ENCODE measurements around the gene KCTD17. TPM values are rescaled to one million over a fixed set of nuclear protein-coding genes. Genes with fewer than 3 reads are reported as not detected.

The KCTD17 gene
- total RNA-seq, 3 donors from 2014 or later = 8.2 to 17.4 (median 11.1) TPM

GRCh38 chr22:37092997-37093396 lies 41.5 kb downstream of the KCTD17 start:
- peaks cover 0 to 18% of the 10 kb centered on the region in 2 donors for H3K27me3 ChIP-seq
- intact Hi-C loops (cut with DNase I; ENCODE audit: low total_unique reads) = no loop called here

GRCh38 chr22:37094239-37094638 lies 42.7 kb downstream of the KCTD17 start:
- Histone ChIP-seq H3K27me3 (peaks cover 0 to 16% of the 10 kb centered on the region in 2 donors), H3K4me1 (no peaks in the 10 kb centered on the region)

More at GRCh38 chr22:37092997-37093396, 41.5 kb downstream of the KCTD17 start:
- H3K4me3 ChIP-seq = no peak overlapping the region
- no peak for TF ChIP-seq POLR2AphosphoS5 (IDR thresholded peaks at IDR 0.05)
- TF ChIP-seq CTCF (IDR thresholded peaks at IDR 0.05) = no peak
- TF ChIP-seq POLR2A (IDR thresholded peaks at IDR 0.05) = no peak
- DNase-seq (ENCODE audit: low spot score in 2 of 2) = no peak
- H3K27ac ChIP-seq = no peak overlapping the region
- H3K9me3 ChIP-seq = no peaks in the 10 kb centered on the region
- no peaks in the 10 kb centered on the region for H3K4me1 ChIP-seq
- H3K36me3 ChIP-seq = no peaks in the 10 kb centered on the region

GRCh38 chr22:37095113-37095512 lies 43.6 kb downstream of the KCTD17 start:
- H3K36me3 ChIP-seq = no peaks in the 10 kb centered on the region
- peaks cover 0 to 16% of the 10 kb centered on the region in 2 donors for H3K27me3 ChIP-seq
- H3K9me3 ChIP-seq = no peaks in the 10 kb centered on the region
- TF ChIP-seq POLR2AphosphoS5 (IDR thresholded peaks at IDR 0.05) (no peak), POLR2A (IDR thresholded peaks at IDR 0.05) (no peak), CTCF (IDR thresholded peaks at IDR 0.05) (no peak)
- intact Hi-C loops (cut with DNase I; ENCODE audit: low total_unique reads) = no loop called here
- no peak overlapping the region for H3K27ac ChIP-seq
- no peak overlapping the region for H3K4me3 ChIP-seq
- DNase-seq (ENCODE audit: low spot score in 2 of 2) = no peak
- no peaks in the 10 kb centered on the region for H3K4me1 ChIP-seq

More at GRCh38 chr22:37094239-37094638, 42.7 kb downstream of the KCTD17 start:
- TF ChIP-seq POLR2AphosphoS5 (IDR thresholded peaks at IDR 0.05) (no peak), CTCF (IDR thresholded peaks at IDR 0.05) (no peak), POLR2A (IDR thresholded peaks at IDR 0.05) (no peak)
- Histone ChIP-seq H3K4me3 (no peak overlapping the region), H3K36me3 (no peaks in the 10 kb centered on the region), H3K27ac (no peak overlapping the region), H3K9me3 (no peaks in the 10 kb centered on the region)
- no peak for DNase-seq (ENCODE audit: low spot score in 2 of 2)
- intact Hi-C loops (cut with DNase I; ENCODE audit: low total_unique reads) = no loop called here

- Histone ChIP-seq H3K27ac (no peak overlapping the region), H3K9me3 (no peaks in the 10 kb centered on the region), H3K4me3 (no peak overlapping the region), H3K36me3 (no peaks in the 10 kb centered on the region), H3K27me3 (peaks cover 0 to 16% of the 10 kb centered on the region in 2 donors), H3K4me1 (no peaks in the 10 kb centered on the region)
- TF ChIP-seq POLR2A (IDR thresholded peaks at IDR 0.05) = no peak
- DNase-seq (ENCODE audit: low spot score in 2 of 2) = no peak
- intact Hi-C loops (cut with DNase I; ENCODE audit: low total_unique reads) = no loop called here
These were observed 45.8 kb downstream of the KCTD17 start for GRCh38 chr22:37097346-37097745.

- no peaks in the 10 kb centered on the region for H3K36me3 ChIP-seq
- H3K4me3 ChIP-seq = no peak overlapping the region
- H3K27ac ChIP-seq = no peak overlapping the region
- intact Hi-C loops (cut with DNase I; ENCODE audit: low total_unique reads) = loop anchor here (2.0 kb wide), 1 partner anchor 28 kb away; no protein-coding TSS in a partner anchor
- peaks cover 0 to 23% of the 10 kb centered on the region in 2 donors for H3K27me3 ChIP-seq
- TF ChIP-seq POLR2AphosphoS5 (IDR thresholded peaks at IDR 0.05) (no peak), POLR2A (IDR thresholded peaks at IDR 0.05) (no peak), CTCF (IDR thresholded peaks at IDR 0.05) (no peak)
- no peak for DNase-seq (ENCODE audit: low spot score in 2 of 2)
- no peaks in the 10 kb centered on the region for H3K9me3 ChIP-seq
- H3K4me1 ChIP-seq = no peaks in the 10 kb centered on the region
These were observed 47.5 kb downstream of the KCTD17 start for GRCh38 chr22:37098976-37099591.
